HG02642 (cell line): ENCODE measurements around the gene SLC25A26.

Experiments used
- ATAC-seq: cut with Tn5 transposase; IDR thresholded peaks from one replicate; pipeline ENCODE4 v1.9.1; 2021; ENCODE audit warnings: mild to moderate bottlenecking; ENCODE audit not compliant: unreplicated experiment, poor library complexity

The SLC25A26 gene

GRCh38 chr3:66220602-66221377, at the start of gene SLC25A26:
Gene SLC25A26, plus strand, starts transcription at chr3:66221001. Its CDS starts 94 bp downstream, at chr3:66221095.
- ATAC-seq: peak; percentile 99

DNA sequence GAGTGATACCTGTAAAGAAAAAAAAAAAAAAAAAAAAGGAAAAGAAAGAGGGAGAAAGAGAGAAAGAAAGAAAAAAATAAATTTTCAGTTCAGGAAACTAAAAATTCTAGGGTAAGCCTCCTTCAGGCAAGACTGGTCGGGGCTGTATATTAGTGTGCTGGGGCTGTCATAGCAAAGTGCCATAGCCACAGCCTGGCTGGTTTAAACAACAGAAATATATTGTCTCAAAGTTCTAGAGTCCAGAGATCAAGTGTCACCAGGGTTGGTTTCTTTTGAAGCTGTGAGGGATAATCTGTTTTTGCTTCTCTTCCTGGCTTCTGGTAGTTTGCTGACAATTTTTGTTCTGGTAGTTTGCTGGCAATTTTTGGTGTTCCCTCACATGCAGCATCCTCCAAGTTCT, 48.4 kb upstream of the SLC25A26 start:
- ATAC-seq: no peak

- ATAC-seq: no peak
Measured at GRCh38 chr3:66177026-66177425, 43.8 kb upstream of the SLC25A26 start.

DNA sequence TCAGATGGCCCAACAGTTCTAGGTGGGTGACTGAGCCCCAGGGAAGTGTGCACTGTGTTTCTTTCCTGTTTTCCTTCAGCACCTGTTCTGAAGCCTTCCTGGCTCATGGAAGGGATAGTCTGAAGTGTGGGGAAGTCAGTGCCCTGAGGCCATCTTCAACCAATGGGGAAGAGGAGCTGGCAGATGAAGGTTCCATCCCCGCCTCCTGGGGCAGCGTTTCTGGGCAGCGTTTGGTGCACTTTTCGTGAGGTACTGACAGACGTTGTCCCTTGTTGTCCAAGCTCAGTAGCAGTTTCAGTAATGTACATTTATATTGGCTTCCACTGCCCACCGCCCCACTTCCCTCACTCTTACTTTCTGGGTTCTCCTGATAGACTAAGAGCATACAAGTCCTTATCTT, 42.6 kb upstream of the SLC25A26 start:
- no peak for ATAC-seq

DNA sequence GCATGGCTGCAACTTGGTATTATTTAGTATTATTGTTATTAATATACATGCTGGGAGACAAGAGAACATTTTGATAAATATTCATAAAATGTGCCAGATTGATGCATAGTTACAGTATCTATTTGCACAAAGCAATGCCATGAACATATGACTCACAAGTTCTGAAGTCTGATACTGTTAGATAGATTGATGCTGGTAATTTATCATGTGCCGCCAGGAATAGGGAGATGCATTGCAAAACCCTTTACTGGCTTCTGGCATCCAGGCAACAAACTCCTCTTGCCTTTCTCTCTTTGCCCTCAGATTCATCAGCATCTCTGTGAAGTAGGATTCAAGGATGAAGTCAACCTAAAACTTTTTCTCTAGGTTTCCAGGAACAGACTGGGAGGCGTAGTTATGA, 41.0 kb upstream of the SLC25A26 start:
- ATAC-seq: no peak

GRCh38 chr3:66181764-66182163, 39.0 kb upstream of the SLC25A26 start:
- no peak for ATAC-seq

GRCh38 chr3:66182246-66182645, 38.6 kb upstream of the SLC25A26 start:
- ATAC-seq: no peak

DNA sequence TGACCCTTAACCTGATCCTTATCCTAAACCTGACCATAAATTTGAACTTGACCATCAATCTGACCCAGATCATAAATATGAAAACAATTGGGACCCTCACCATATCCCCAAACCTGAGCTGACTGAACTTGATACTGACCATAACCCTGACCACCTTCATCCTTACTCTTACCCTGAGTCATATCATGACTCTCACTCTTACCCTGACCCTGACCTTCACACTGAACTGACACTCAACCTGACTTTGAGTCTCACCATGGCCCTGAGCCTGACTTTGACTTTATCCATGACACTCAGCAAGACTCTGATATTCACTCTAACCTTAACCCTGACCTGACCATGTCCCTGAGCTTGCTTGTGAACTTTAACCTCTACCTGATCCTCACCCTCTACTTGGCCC, 34.3 kb upstream of the SLC25A26 start:
- no peak for ATAC-seq

GRCh38 chr3:66195347-66195783, 25.4 kb upstream of the SLC25A26 start:
- no peak for ATAC-seq

GRCh38 chr3:66196633-66197032, 24.2 kb upstream of the SLC25A26 start:
- no peak for ATAC-seq

GRCh38 chr3:66198437-66199088, 22.2 kb upstream of the SLC25A26 start:
- no peak for ATAC-seq

- ATAC-seq: no peak
Measured at GRCh38 chr3:66199089-66199473, 21.7 kb upstream of the SLC25A26 start.

DNA sequence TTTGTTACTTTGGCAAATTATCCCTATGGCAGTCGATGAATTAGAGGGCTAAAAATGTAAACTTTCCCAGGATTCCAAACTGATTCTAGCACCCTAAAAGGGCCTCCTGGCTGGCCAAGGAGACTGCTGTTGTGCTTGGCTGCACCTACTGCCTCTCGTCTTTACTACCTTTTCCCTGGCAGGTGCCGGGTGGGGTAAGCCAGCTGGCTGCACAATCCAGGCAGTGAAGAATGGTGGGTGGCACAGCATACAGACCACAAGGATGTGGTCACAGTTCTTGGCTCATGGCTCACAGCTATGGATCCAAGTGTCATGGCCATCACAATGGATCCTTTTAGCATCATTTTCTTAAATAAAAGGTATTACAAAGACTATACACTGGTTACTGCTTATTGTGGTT, 20.7 kb upstream of the SLC25A26 start:
- ATAC-seq: no peak

- ATAC-seq: no peak
Measured at GRCh38 chr3:66200786-66201185, 20.0 kb upstream of the SLC25A26 start.

DNA sequence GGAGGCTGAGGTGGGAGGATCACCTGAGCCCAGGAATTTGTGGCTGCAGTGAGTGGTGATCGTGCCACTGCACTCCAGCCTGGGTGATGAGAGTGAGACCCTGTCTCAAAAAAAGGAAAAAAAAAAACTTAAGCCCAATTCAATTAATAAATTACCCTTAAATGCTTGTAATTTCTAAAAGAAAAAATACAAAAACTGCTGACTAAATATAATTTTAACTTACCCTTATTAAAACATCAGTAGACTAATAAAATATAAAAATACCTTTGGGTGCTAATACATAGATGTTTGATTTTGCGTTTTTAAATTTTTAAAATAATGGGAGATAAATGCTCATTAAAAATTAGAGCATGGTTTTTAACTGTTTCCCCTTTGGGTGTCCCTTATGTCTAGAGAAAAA, 17.5 kb upstream of the SLC25A26 start:
- ATAC-seq: no peak

GRCh38 chr3:66206806-66207205, 14.0 kb upstream of the SLC25A26 start:
- ATAC-seq: no peak

DNA sequence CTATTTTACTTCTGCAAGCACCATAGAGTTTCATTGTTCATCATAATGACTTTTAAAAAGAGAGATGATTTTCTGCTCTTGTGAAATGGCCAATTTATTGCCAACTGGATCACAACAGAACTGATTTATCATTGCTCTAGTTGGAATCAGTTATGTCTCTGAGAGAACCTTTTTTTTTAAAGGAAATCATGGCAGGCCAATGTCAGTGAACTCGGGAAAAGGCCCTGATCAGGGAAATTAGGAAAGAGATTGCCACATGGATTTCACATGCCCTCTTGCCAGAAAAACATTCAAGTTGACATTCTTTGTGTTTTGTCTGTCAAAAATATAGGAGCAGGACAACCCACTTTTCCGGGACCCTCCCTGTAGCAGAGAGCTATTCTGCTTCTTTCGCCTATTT, 12.6 kb upstream of the SLC25A26 start:
- ATAC-seq: no peak

GRCh38 chr3:66210687-66211295, 10.0 kb upstream of the SLC25A26 start:
- ATAC-seq: no peak

DNA sequence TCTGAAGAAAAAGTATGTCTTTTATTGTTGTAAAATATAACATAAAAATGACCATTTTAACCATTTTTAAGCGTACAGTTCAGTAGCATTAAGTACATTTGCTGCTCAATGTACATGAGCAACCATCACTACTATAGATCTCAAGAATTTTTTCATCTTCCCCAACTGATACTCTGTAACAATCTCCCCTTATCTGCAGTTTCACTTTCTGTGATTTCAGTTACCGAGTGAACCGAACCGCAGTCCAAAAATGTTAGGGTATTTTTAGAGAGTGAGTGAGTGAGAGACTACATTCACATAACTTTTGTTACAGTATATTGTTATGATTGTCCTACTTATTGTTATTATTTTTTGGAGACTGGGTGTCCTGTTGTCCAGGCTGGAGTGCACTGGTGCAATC, 9.0 kb upstream of the SLC25A26 start:
- ATAC-seq: no peak

- ATAC-seq: no peak
Measured at GRCh38 chr3:66215106-66215505, 5.7 kb upstream of the SLC25A26 start.

GRCh38 chr3:66220066-66220465, 735 bp upstream of the SLC25A26 start:
- no peak for ATAC-seq
